Measurements from ENCODE around the gene IL13RA1. TPM values are rescaled to one million over a fixed set of nuclear protein-coding genes. Genes with fewer than 3 reads are reported as not detected.

Gene IL13RA1
- total RNA-seq, 1 donor from 2014 or later, result 29.6 TPM

- no peaks in the 10 kb centered on the region for H3K4me1 ChIP-seq
- no peak overlapping the region for H3K27ac ChIP-seq
- H3K27me3 ChIP-seq, result no peaks in the 10 kb centered on the region
- TF ChIP-seq CTCF (IDR thresholded peaks at IDR 0.05), result no peak
- H3K36me3 ChIP-seq, result peaks cover 0 to 4% of the 10 kb centered on the region in 2 donors
- no peak for DNase-seq (ENCODE audit: low spot score in 2 of 2)
- no peak overlapping the region for H3K4me3 ChIP-seq
- intact Hi-C loops (cut with DNase I), result no loop called here
- no peaks in the 10 kb centered on the region for H3K9me3 ChIP-seq
Observed at GRCh38 chrX:118745570-118745969, 18.2 kb downstream of the IL13RA1 start.

GRCh38 chrX:118751950-118752783 lies 24.8 kb downstream of the IL13RA1 start:
- no peaks in the 10 kb centered on the region for H3K27me3 ChIP-seq
- no peaks in the 10 kb centered on the region for H3K9me3 ChIP-seq
- peaks cover 0 to 3% of the 10 kb centered on the region in 2 donors for H3K36me3 ChIP-seq
- no peak for TF ChIP-seq CTCF (IDR thresholded peaks at IDR 0.05)
- H3K27ac ChIP-seq, result no peak overlapping the region
- intact Hi-C loops (cut with DNase I), result no loop called here
- DNase-seq (ENCODE audit: low spot score in 2 of 2), result no peak
- H3K4me3 ChIP-seq, result no peak overlapping the region
- peaks cover 0 to 5% of the 10 kb centered on the region in 2 donors for H3K4me1 ChIP-seq

- no peak overlapping the region for H3K27ac ChIP-seq
- peaks cover 0 to 5% of the 10 kb centered on the region in 2 donors for H3K4me1 ChIP-seq
- no peaks in the 10 kb centered on the region for H3K9me3 ChIP-seq
- no peaks in the 10 kb centered on the region for H3K27me3 ChIP-seq
- TF ChIP-seq CTCF (IDR thresholded peaks at IDR 0.05), result no peak
- peaks cover 3 to 10% of the 10 kb centered on the region in 2 donors for H3K36me3 ChIP-seq
- intact Hi-C loops (cut with DNase I), result no loop called here
- H3K4me3 ChIP-seq, result no peak overlapping the region
- no peak for DNase-seq (ENCODE audit: low spot score in 2 of 2)
Observed at GRCh38 chrX:118755633-118756032, 28.2 kb downstream of the IL13RA1 start.

GRCh38 chrX:118756101-118756500 lies 28.7 kb downstream of the IL13RA1 start:
- H3K36me3 ChIP-seq, result peaks cover 3 to 11% of the 10 kb centered on the region in 2 donors
- peaks cover 0 to 5% of the 10 kb centered on the region in 2 donors for H3K4me1 ChIP-seq
- H3K9me3 ChIP-seq, result no peaks in the 10 kb centered on the region
- intact Hi-C loops (cut with DNase I), result no loop called here
- no peaks in the 10 kb centered on the region for H3K27me3 ChIP-seq
- no peak for DNase-seq (ENCODE audit: low spot score in 2 of 2)
- no peak for TF ChIP-seq CTCF (IDR thresholded peaks at IDR 0.05)
- H3K27ac ChIP-seq, result no peak overlapping the region
- no peak overlapping the region for H3K4me3 ChIP-seq

GRCh38 chrX:118758511-118758910 lies 31.1 kb downstream of the IL13RA1 start:
- Histone ChIP-seq H3K9me3 (no peaks in the 10 kb centered on the region), H3K27ac (no peak overlapping the region), H3K36me3 (peaks cover 0 to 18% of the 10 kb centered on the region in 2 donors), H3K4me1 (peaks cover 0 to 5% of the 10 kb centered on the region in 2 donors), H3K4me3 (no peak overlapping the region), H3K27me3 (no peaks in the 10 kb centered on the region)
- DNase-seq (ENCODE audit: low spot score in 2 of 2), result no peak
- intact Hi-C loops (cut with DNase I), result no loop called here
- TF ChIP-seq CTCF (IDR thresholded peaks at IDR 0.05), result no peak
